H1 (cell line): ENCODE data around the gene USP51. TPM values are rescaled to one million over a fixed set of nuclear protein-coding genes. Genes with fewer than 3 reads are reported as not detected.

Experiments
- CTCF ChIA-PET: fragments of 300-600 bp; sonication (Branson Sonifier 250); formaldehyde crosslinking; loops from one replicate; lab custom pipeline; 2021; ENCODE audit not compliant: partially characterized antibody; lab: Charles Lee
- POLR2A ChIA-PET: fragments of 300-600 bp; sonication (Branson Sonifier 250); formaldehyde crosslinking; loops from one replicate; lab custom pipeline; 2021; ENCODE audit warnings: inconsistent platforms; ENCODE audit not compliant: partially characterized antibody; lab: Charles Lee
- DNase-seq, 2 experiments: peaks; one replicate each; pipeline versions ENCODE4 v3.0.0 to v3.0.0-alpha.2; 2010 to 2022; ENCODE audit warnings: low spot score in 2 of 2, low read depth in 1 of 2, mixed read lengths in 1 of 2
- FAIRE-seq: peaks from 2 replicates; lab custom pipeline; 2011; peaks lifted over from hg19 to GRCh38; lab: Jason Lieb, UNC
- H2AFZ ChIP-seq: 2 replicates; pipeline ENCODE4 v1.8.1; 2012; ENCODE audit warnings: low read length, inconsistent platforms
- H2AK5ac ChIP-seq: 2 replicates; pipeline ENCODE4 v1.6.1; 2013; ENCODE audit warnings: low read depth, low read length
- H2BK120ac ChIP-seq: replicated peaks from 2 replicates; pipeline ENCODE3; 2013; ENCODE audit warnings: low read depth, low read length, inconsistent platforms
- H2BK12ac ChIP-seq: 2 replicates; pipeline ENCODE4 v1.6.1; 2013; ENCODE audit warnings: low read depth, low read length
- H2BK15ac ChIP-seq: 2 replicates; pipeline ENCODE4 v1.6.1; 2013; ENCODE audit warnings: low read length
- H2BK20ac ChIP-seq: 2 replicates; pipeline ENCODE4 v1.6.1; 2013; ENCODE audit warnings: low read length
- H2BK5ac ChIP-seq: 2 replicates; pipeline ENCODE4 v1.6.1; 2013; ENCODE audit warnings: low read depth, low read length
- H3K14ac ChIP-seq: 2 replicates; pipeline ENCODE4 v1.6.1; 2013; ENCODE audit warnings: inconsistent platforms; ENCODE audit not compliant: insufficient read length
- H3K18ac ChIP-seq: 2 replicates; pipeline ENCODE4 v1.6.1; 2013; ENCODE audit warnings: low read length; ENCODE audit errors: extremely low read depth
- H3K23ac ChIP-seq: 2 replicates; pipeline ENCODE4 v1.6.1; 2013; ENCODE audit warnings: inconsistent platforms; ENCODE audit not compliant: insufficient read length
- H3K23me2 ChIP-seq: 2 replicates; pipeline ENCODE4 v1.6.1; 2013; ENCODE audit warnings: low read depth, low read length
- H3K27ac ChIP-seq: 2 replicates; pipeline ENCODE4 v1.6.1; 2011; ENCODE audit warnings: low read depth, low read length, inconsistent platforms
- H3K27me3 ChIP-seq, 4 experiments: replicated peaks in 1 of 4; 1 replicate in 1 of 4; 2 replicates in 3 of 4; pipeline versions ENCODE4 v1.6.1 to v1.8.1; 2011 to 2013; ENCODE audit warnings: low read length in 3 of 4, mild to moderate bottlenecking in 3 of 4, inconsistent platforms in 2 of 4, mixed read lengths in 2 of 4, moderate library complexity in 1 of 4; ENCODE audit not compliant: control insufficient read depth in 3 of 4, insufficient read depth in 3 of 4; ENCODE audit errors: extremely low read depth in 1 of 4
- H3K36me3 ChIP-seq, 4 experiments: 2 replicates each; pipeline versions ENCODE4 v1.6.1 to v1.8.1; 2011 to 2013; ENCODE audit warnings: mild to moderate bottlenecking in 4 of 4, low read length in 3 of 4, moderate library complexity in 2 of 4, control low read depth in 1 of 4, inconsistent platforms in 1 of 4; ENCODE audit not compliant: insufficient read depth in 4 of 4, control insufficient read depth in 2 of 4
- H3K4ac ChIP-seq: replicated peaks from 2 replicates; pipeline ENCODE3; 2013; ENCODE audit warnings: low read length, low read depth, mixed read lengths, inconsistent platforms; ENCODE audit not compliant: insufficient read length
- H3K4me1 ChIP-seq, 4 experiments: replicated peaks in 1 of 4; 1 replicate in 1 of 4; 2 replicates in 3 of 4; pipeline versions ENCODE4 v1.6.1 to v1.8.1; 2011 to 2013; ENCODE audit warnings: low read length in 3 of 4, inconsistent platforms in 2 of 4, mixed read lengths in 1 of 4; ENCODE audit not compliant: insufficient read depth in 4 of 4, control insufficient read depth in 3 of 4
- H3K4me2 ChIP-seq, 2 experiments: 2 replicates each; pipeline versions ENCODE4 v1.6.1 to v1.8.1; 2011 to 2013; ENCODE audit warnings: low read depth in 2 of 2, low read length in 2 of 2, control low read depth in 1 of 2, inconsistent platforms in 1 of 2, mild to moderate bottlenecking in 1 of 2; ENCODE audit not compliant: insufficient read depth in 1 of 2
- H3K4me3 ChIP-seq, 4 experiments: fragments of 200-600, 300-600 bp in 1 of 4; sonication (generic), shearing (Covaris generic), sonication (Bioruptor Twin) in 1 of 4; 2 replicates each; pipeline versions ENCODE4 v1.5.1 to v1.8.1; 2011 to 2016; ENCODE audit warnings: low read length in 4 of 4, low read depth in 3 of 4, control low read depth in 2 of 4, inconsistent platforms in 2 of 4, mild to moderate bottlenecking in 2 of 4, mixed read lengths in 1 of 4, moderate library complexity in 1 of 4; ENCODE audit not compliant: insufficient read depth in 2 of 4; ENCODE audit errors: extremely low read depth in 1 of 4
- H3K56ac ChIP-seq: replicated peaks from 2 replicates; pipeline ENCODE3; 2013; ENCODE audit warnings: low read depth, mild to moderate bottlenecking, mixed read lengths, low read length, inconsistent platforms; ENCODE audit not compliant: insufficient read length
- H3K79me1 ChIP-seq: 2 replicates; pipeline ENCODE4 v1.6.1; 2013; ENCODE audit warnings: low read depth, low read length, control low read depth
- H3K79me2 ChIP-seq, 2 experiments: 2 replicates each; pipeline versions ENCODE4 v1.6.1 to v1.8.1; 2012 to 2013; ENCODE audit warnings: low read length in 2 of 2, mild to moderate bottlenecking in 2 of 2, inconsistent platforms in 1 of 2; ENCODE audit not compliant: insufficient read depth in 2 of 2, control insufficient read depth in 1 of 2
- H3K9ac ChIP-seq, 4 experiments: replicated peaks in 1 of 4; 1 replicate in 1 of 4; 2 replicates in 3 of 4; pipeline versions ENCODE4 v1.6.1 to v1.8.1; 2011 to 2013; ENCODE audit warnings: low read depth in 3 of 4, low read length in 3 of 4, control low read depth in 2 of 4, mild to moderate bottlenecking in 2 of 4, moderate library complexity in 2 of 4, inconsistent platforms in 1 of 4; ENCODE audit errors: extremely low read depth in 1 of 4
- H3K9me3 ChIP-seq, 2 experiments: 2 replicates each; pipeline versions ENCODE4 v1.6.1 to v1.8.1; 2012 to 2013; ENCODE audit warnings: mild to moderate bottlenecking in 2 of 2, moderate library complexity in 2 of 2, control low read depth in 1 of 2, inconsistent platforms in 1 of 2, low read depth in 1 of 2, low read length in 1 of 2, mixed read lengths in 1 of 2; ENCODE audit not compliant: insufficient read depth in 2 of 2
- H4K20me1 ChIP-seq, 2 experiments: replicated peaks in 1 of 2; 2 replicates each; pipeline versions ENCODE3 to v1.8.1; 2011 to 2013; ENCODE audit warnings: inconsistent platforms in 2 of 2, low read length in 2 of 2, mild to moderate bottlenecking in 1 of 2; ENCODE audit not compliant: insufficient read depth in 2 of 2, control insufficient read depth in 1 of 2
- H4K5ac ChIP-seq: 2 replicates; pipeline ENCODE4 v1.6.1; 2013; ENCODE audit warnings: low read length, low read depth, mixed read lengths, inconsistent platforms; ENCODE audit not compliant: insufficient read length
- H4K8ac ChIP-seq: 2 replicates; pipeline ENCODE4 v1.8.0; 2013; ENCODE audit warnings: mild to moderate bottlenecking, moderate library complexity, low read length, inconsistent platforms; ENCODE audit not compliant: insufficient read depth; ENCODE audit errors: extremely low read depth
- H4K91ac ChIP-seq: replicated peaks from 2 replicates; pipeline ENCODE3; 2013; ENCODE audit warnings: low read length, mixed read lengths, inconsistent platforms; ENCODE audit not compliant: insufficient read length
- ATF3 ChIP-seq: IDR thresholded peaks from 2 replicates; pipeline ENCODE4 v1.6.1; 2011; ENCODE audit warnings: low read depth, mild to moderate bottlenecking, low read length; ENCODE audit not compliant: insufficient read depth
- BRCA1 ChIP-seq: IDR thresholded peaks from 2 replicates; pipeline ENCODE4 v1.6.1; 2012; ENCODE audit warnings: low read depth, low read length, improper control_type of control experiment
- CHD2 ChIP-seq: IDR thresholded peaks from 2 replicates; pipeline ENCODE4 v1.6.1; 2012; ENCODE audit warnings: low read length, improper control_type of control experiment
- CREB1 ChIP-seq: IDR thresholded peaks from 2 replicates; pipeline ENCODE4 v1.6.1; 2012; ENCODE audit warnings: inconsistent platforms
- CTBP2 ChIP-seq: IDR thresholded peaks from 2 replicates; pipeline ENCODE4 v1.7.0; 2011; ENCODE audit warnings: borderline replicate concordance, mild to moderate bottlenecking, moderate library complexity, mixed read lengths, low read length; ENCODE audit not compliant: insufficient read depth, insufficient read length
- EGR1 ChIP-seq: IDR thresholded peaks from 2 replicates; pipeline ENCODE4 v1.6.1; 2011; ENCODE audit warnings: low read depth, low read length, borderline replicate concordance
- EP300 ChIP-seq, 2 experiments: IDR thresholded peaks; 1 replicate in 1 of 2; 2 replicates in 1 of 2; pipeline ENCODE4 v1.6.1; 2011 to 2012; ENCODE audit warnings: low read depth in 2 of 2, low read length in 2 of 2, mild to moderate bottlenecking in 2 of 2, borderline replicate concordance in 1 of 2, inconsistent platforms in 1 of 2, moderate library complexity in 1 of 2
- JUN ChIP-seq: IDR thresholded peaks from 2 replicates; pipeline ENCODE4 v1.6.1; 2011; ENCODE audit warnings: low read depth, mild to moderate bottlenecking, improper control_type of control experiment, low read length
- JUND ChIP-seq: IDR thresholded peaks from 2 replicates; pipeline ENCODE4 v1.6.1; 2011; ENCODE audit warnings: mild to moderate bottlenecking, improper control_type of control experiment, low read length
- KDM5A ChIP-seq: fragments of 200-600 bp; IDR thresholded peaks from 2 replicates; pipeline ENCODE4 v1.7.1; 2012; ENCODE audit warnings: mild to moderate bottlenecking, low read length, inconsistent platforms, mixed read lengths
- NRF1 ChIP-seq: IDR thresholded peaks from 2 replicates; pipeline ENCODE4 v1.6.1; 2011; ENCODE audit warnings: mild to moderate bottlenecking, low read depth, low read length, improper control_type of control experiment
- RBBP5 ChIP-seq: IDR thresholded peaks from 2 replicates; pipeline ENCODE4 v1.7.1; 2012; ENCODE audit warnings: low read depth, mild to moderate bottlenecking, inconsistent platforms, low read length, moderate library complexity, borderline replicate concordance
- RXRA ChIP-seq: IDR thresholded peaks from 2 replicates; pipeline ENCODE4 v1.6.1; 2011; ENCODE audit warnings: low read depth, mild to moderate bottlenecking, low read length, moderate library complexity; ENCODE audit not compliant: insufficient read depth
- SAP30 ChIP-seq: fragments of 300-600 bp; sonication (generic); IDR thresholded peaks from 2 replicates; pipeline ENCODE4 v1.7.1; 2012; ENCODE audit warnings: low read length, moderate library complexity, mild to moderate bottlenecking, inconsistent platforms; ENCODE audit not compliant: insufficient read depth, insufficient replicate concordance
- SRF ChIP-seq: IDR thresholded peaks from 2 replicates; pipeline ENCODE4 v1.6.1; 2011; ENCODE audit warnings: mild to moderate bottlenecking, low read depth, low read length, moderate library complexity
- WGBS, 2 experiments: shearing (Covaris generic) in 1 of 2; methylation state at CpG; one replicate each; pipeline versions ENCODE4 v1.1.6 to v1.1.7; 2013 to 2015; ENCODE audit warnings: low lambda C conversion rate in 2 of 2, mixed read lengths in 2 of 2, inconsistent platforms in 1 of 2, low coverage in 1 of 2, missing lambda C conversion rate in 1 of 2; ENCODE audit not compliant: insufficient replicate concordance in 2 of 2, insufficient coverage in 1 of 2, insufficient read length in 1 of 2; ENCODE audit errors: extremely low coverage in 1 of 2, missing lambda C conversion rate in 1 of 2; 5-methylcytosine and 5-hydroxymethylcytosine counted together
- polyA plus RNA-seq, 7 experiments: library from polyadenylated mRNA; depleted of rRNA in 3 of 7; stranded (reverse) in 5 of 7; unstranded in 2 of 7; fragments of >200 nt in 5 of 7; fragments of 200-250 nt in 2 of 7; gene quantifications; 1 replicate in 5 of 7; 2 replicates in 1 of 7; 4 replicates in 1 of 7; pipeline versions ENCODE4 v1.2.1 to v1.2.3, GENCODE V29; 2011 to 2013; ENCODE audit warnings: missing spikeins in 2 of 7, mixed read lengths in 2 of 7
- total RNA-seq: library from RNA; stranded (reverse); fragmentation: NEBNext Ultra II Directional; extraction: Animal tissue kit (Norgen Biotek cat#: 25700); gene quantifications from 2 replicates; pipeline ENCODE4 v1.2.1, GENCODE V29; 2021

Gene USP51
- total and polyA plus RNA-seq, 2 of the 8 experiments (the other 6 are each of a cell fraction or from before 2014, with no cell fraction given) = 5.2 to 5.6 TPM

- no peak overlapping the region for H4K5ac ChIP-seq
- H2BK12ac ChIP-seq = no peak overlapping the region
- H3K4me3 ChIP-seq = no peak overlapping the region
- no peak overlapping the region for H2BK20ac ChIP-seq
- no peak overlapping the region for H3K4me2 ChIP-seq
- H3K36me3 ChIP-seq = no peaks in the 10 kb centered on the region
- H3K56ac ChIP-seq = no peak overlapping the region
- no peak overlapping the region for H2AK5ac ChIP-seq
- DNase-seq = no peak
- no peak overlapping the region for H2BK15ac ChIP-seq
- no peak overlapping the region for H3K27ac ChIP-seq
- no peaks in the 10 kb centered on the region for H4K20me1 ChIP-seq
- peaks cover 0 to 22% of the 10 kb centered on the region in 2 experiments; a peak in 1 of 4 replicates for H3K9me3 ChIP-seq
- no peak overlapping the region for H3K4ac ChIP-seq
- no peak overlapping the region for H4K91ac ChIP-seq
- ChIA-PET POLR2A (no interaction called here), CTCF (no interaction called here)
- H2BK5ac ChIP-seq = no peak overlapping the region
- no peaks in the 10 kb centered on the region for H3K79me2 ChIP-seq
- no peaks in the 10 kb centered on the region; a peak in 1 of 7 replicates for H3K4me1 ChIP-seq
- no peaks in the 10 kb centered on the region for H3K23me2 ChIP-seq
- H3K79me1 ChIP-seq = no peaks in the 10 kb centered on the region
- no peak overlapping the region for H3K9ac ChIP-seq
- H3K23ac ChIP-seq = no peak overlapping the region
- no peak overlapping the region for H4K8ac ChIP-seq
- H3K14ac ChIP-seq = no peak overlapping the region
- FAIRE-seq = no peak
- H2AFZ ChIP-seq = no peak overlapping the region
- no peaks in the 10 kb centered on the region for H3K27me3 ChIP-seq
- H3K18ac ChIP-seq = no peak overlapping the region
- WGBS, 2 experiments = 92% methylated on average over 1 of the region's 1 CpG; no CpG with 5 or more reads in 1 of the 2 experiments
- H2BK120ac ChIP-seq = no peak overlapping the region
- TF ChIP-seq BRCA1 (no peak), RBBP5 (no peak), EGR1 (no peak), RXRA (no peak), SRF (no peak), JUND (no peak), EP300 (IDR thresholded peaks at IDR 0.05; ENCODE audit: borderline replicate concordance in 1 of 2, low read depth in 2 of 2, low read length in 2 of 2) (no peak), SAP30 (no peak), CREB1 (no peak), ATF3 (no peak), NRF1 (no peak), CHD2 (no peak), CTBP2 (no peak), KDM5A (no peak), JUN (no peak)
Observed at GRCh38 chrX:55523356-55523755, 33.7 kb upstream of the USP51 start.
